Measurements from ENCODE around the gene CDH3. TPM values are rescaled to one million over a fixed set of nuclear protein-coding genes. Genes with fewer than 3 reads are reported as not detected.
A peak's percentile ranks its signal among the peaks of the same experiment; 100 is the strongest.

CDH3 gene
- total and polyA plus RNA-seq, 2 of the 8 experiments (the other 6 are each of a cell fraction or from before 2014, with no cell fraction given) = 146 to 171 TPM

GRCh38 chr16:68640972-68641371 is 4.1 kb upstream of the CDH3 start:
- Histone ChIP-seq H3K18ac (ENCODE audit: extremely low read depth, low read length) (no peak overlapping the region; the same call in 1 of the 2 replicates), H4K5ac (ENCODE audit: insufficient read length, low read depth, low read length) (no peak overlapping the region), H3K79me2 (ENCODE audit: control insufficient read depth in 1 of 2, insufficient read depth in 2 of 2, low read length in 2 of 2) (no peaks in the 10 kb centered on the region), H4K91ac (replicated peaks; ENCODE audit: insufficient read length, low read length) (no peak overlapping the region), H2BK15ac (ENCODE audit: low read length) (peak overlapping the region; percentile 61; the same call in 1 of the 2 replicates), H2BK12ac (ENCODE audit: low read depth, low read length) (peak overlapping the region; percentile 60; the same call in 1 of the 2 replicates), H3K9me3 (ENCODE audit: insufficient read depth in 2 of 2, low read depth in 1 of 2, low read length in 1 of 2) (no peaks in the 10 kb centered on the region), H3K4ac (replicated peaks; ENCODE audit: insufficient read length, low read depth, low read length) (no peak overlapping the region), H3K36me3 (ENCODE audit: control insufficient read depth in 2 of 4, insufficient read depth in 4 of 4, low read length in 3 of 4) (no peaks in the 10 kb centered on the region), H2AK5ac (ENCODE audit: low read depth, low read length) (no peak overlapping the region), H3K4me3 (ENCODE audit: extremely low read depth in 1 of 4, insufficient read depth in 2 of 4, low read depth in 3 of 4, low read length in 4 of 4) (no peak overlapping the region), H2BK20ac (ENCODE audit: low read length) (no peak overlapping the region), H3K23ac (ENCODE audit: insufficient read length) (no peak overlapping the region), H4K8ac (ENCODE audit: extremely low read depth, insufficient read depth, low read length) (no peak overlapping the region), H3K79me1 (ENCODE audit: low read depth, low read length) (no peaks in the 10 kb centered on the region), H3K27me3 (replicated peaks in 1 of 4; ENCODE audit: control insufficient read depth in 3 of 4, extremely low read depth in 1 of 4, insufficient read depth in 3 of 4, low read length in 3 of 4) (peaks cover 0 to 11% (median 10%) of the 10 kb centered on the region in 4 experiments; a peak in 4 of 7 replicates), H2BK5ac (ENCODE audit: low read depth, low read length) (no peak overlapping the region), H4K20me1 (replicated peaks in 1 of 2; ENCODE audit: control insufficient read depth in 1 of 2, insufficient read depth in 2 of 2, low read length in 2 of 2) (no peaks in the 10 kb centered on the region), H3K9ac (replicated peaks in 1 of 4; ENCODE audit: extremely low read depth in 1 of 4, low read depth in 3 of 4, low read length in 3 of 4) (no peak overlapping the region), H2BK120ac (replicated peaks; ENCODE audit: low read depth, low read length) (no peak overlapping the region), H3K4me2 (ENCODE audit: insufficient read depth in 1 of 2, low read depth in 2 of 2, low read length in 2 of 2) (no peak overlapping the region), H2AFZ (ENCODE audit: low read length) (no peak overlapping the region; the same call in 1 of the 2 replicates), H3K23me2 (ENCODE audit: low read depth, low read length) (peaks cover 16% of the 10 kb centered on the region), H3K27ac (ENCODE audit: low read depth, low read length) (no peak overlapping the region), H3K4me1 (replicated peaks in 1 of 4; ENCODE audit: control insufficient read depth in 3 of 4, insufficient read depth in 4 of 4, low read length in 3 of 4) (peaks cover 9 to 11% (median 10%) of the 10 kb centered on the region in 4 experiments), H3K14ac (ENCODE audit: insufficient read length) (no peak overlapping the region), H3K56ac (replicated peaks; ENCODE audit: insufficient read length, low read depth, low read length) (no peak overlapping the region)
- 68% methylated on average over 3 of the region's 3 CpGs; no CpG with 5 or more reads in 1 of the 2 experiments for WGBS, 2 experiments (ENCODE audit: extremely low coverage in 1 of 2, insufficient coverage in 1 of 2, insufficient read length in 1 of 2, insufficient replicate concordance in 2 of 2, low coverage in 1 of 2, low lambda C conversion rate in 2 of 2, missing lambda C conversion rate in 1 of 2)
- FAIRE-seq = no peak
- TF ChIP-seq EZH2 (IDR thresholded peaks at IDR 0.05; ENCODE audit: low read depth, low read length, severe bottlenecking) (no peak), SP4 (IDR thresholded peaks at IDR 0.05; ENCODE audit: low read length) (no peak), TCF12 (IDR thresholded peaks at IDR 0.05; ENCODE audit: low read depth, low read length) (no peak), RXRA (IDR thresholded peaks at IDR 0.05; ENCODE audit: insufficient read depth, low read depth, low read length) (no peak), EGR1 (IDR thresholded peaks at IDR 0.05; ENCODE audit: borderline replicate concordance, low read depth, low read length) (no peak), RFX5 (IDR thresholded peaks at IDR 0.05; ENCODE audit: borderline replicate concordance, low read depth, low read length) (no peak), E2F6 (IDR thresholded peaks at IDR 0.05) (no peak)
- CTCF ChIA-PET (ENCODE audit: partially characterized antibody) = no interaction called here
- POLR2A ChIA-PET (ENCODE audit: partially characterized antibody) = no interaction called here
- DNase-seq (ENCODE audit: low read depth in 1 of 2, low spot score in 2 of 2) = no peak
